HS-5 (cell line): ENCODE results near the gene RNASE11.
"Not testable (repeated sequence)": the region's sequence is repeated elsewhere in the genome, so short reads cannot be mapped to it uniquely, and the experiment has no call there.

ENCODE experiments used
- DNase-seq: peaks from one replicate; pipeline ENCODE4 v3.0.0-alpha.2; 2012; ENCODE audit warnings: low read depth

Gene RNASE11

GRCh38 chr14:20614038-20614840, 26.4 kb upstream of the RNASE11 start:
- no peak for DNase-seq

GRCh38 chr14:20613094-20614037, 25.6 kb upstream of the RNASE11 start:
- DNase-seq: peak; percentile 98

GRCh38 chr14:20612403-20612802, 24.6 kb upstream of the RNASE11 start:
- no peak for DNase-seq

- DNase-seq: no peak
Observed at GRCh38 chr14:20611277-20611676, 23.5 kb upstream of the RNASE11 start.

GRCh38 chr14:20610002-20610765, 22.4 kb upstream of the RNASE11 start:
- DNase-seq: no peak

GRCh38 chr14:20609215-20610001, 21.6 kb upstream of the RNASE11 start:
- DNase-seq: peak; percentile 92

GRCh38 chr14:20608383-20609110, 20.7 kb upstream of the RNASE11 start:
- no peak for DNase-seq

GRCh38 chr14:20607617-20608016, 19.8 kb upstream of the RNASE11 start:
- DNase-seq: no peak

- DNase-seq: no peak
Observed at GRCh38 chr14:20606902-20607242, 19.1 kb upstream of the RNASE11 start.

GRCh38 chr14:20606190-20606901, 18.5 kb upstream of the RNASE11 start:
- DNase-seq: no peak

- DNase-seq: no peak
Observed at GRCh38 chr14:20603813-20604690, 16.3 kb upstream of the RNASE11 start.

GRCh38 chr14:20602583-20602982, 14.8 kb upstream of the RNASE11 start:
- DNase-seq: no peak

GRCh38 chr14:20601522-20601921, 13.7 kb upstream of the RNASE11 start:
- DNase-seq: no peak

GRCh38 chr14:20597108-20597507, 9.3 kb upstream of the RNASE11 start:
- no peak for DNase-seq

- DNase-seq: not testable (repeated sequence)
Observed at GRCh38 chr14:20595726-20596125, 7.9 kb upstream of the RNASE11 start.

- no peak for DNase-seq
Observed at GRCh38 chr14:20592574-20592973, 4.8 kb upstream of the RNASE11 start.

GRCh38 chr14:20591235-20591634, 3.4 kb upstream of the RNASE11 start, which contains the start of gene RNASE12:
Gene RNASE12, minus strand, starts transcription at chr14:20591376. Its CDS starts 653 bp downstream, at chr14:20590723.
- no peak for DNase-seq

- DNase-seq: no peak
Observed at GRCh38 chr14:20583908-20584307, 3.9 kb downstream of the RNASE11 start.

GRCh38 chr14:20583142-20583541, 4.7 kb downstream of the RNASE11 start:
- DNase-seq: no peak
